RWPE1 (cell line): ENCODE measurements around the gene ARL3.
"Not testable (repeated sequence)": the region's sequence is repeated elsewhere in the genome, so short reads cannot be mapped to it uniquely, and the experiment has no call there.

Experiments used
- CTCF ChIA-PET: fragments of 350-600 bp; sonication (Branson Sonifier 250); formaldehyde crosslinking; extraction: SDS; loops from one replicate; lab custom pipeline; 2021; lab: Yijun Ruan, JAX
- POLR2A ChIA-PET: fragments of 400-600 bp; formaldehyde crosslinking; extraction: SDS; loops from one replicate; lab custom pipeline; 2020; ENCODE audit warnings: antibody characterized with exemption; ENCODE audit not compliant: low non-redundant PET; lab: Yijun Ruan, JAX
- DNase-seq: peaks from one replicate; pipeline ENCODE4 v3.0.0; 2012; ENCODE audit warnings: low spot score
- H3K27ac ChIP-seq: fragments of 450-650 bp; 2 replicates; pipeline ENCODE4 v1.5.1; 2017
- TF ChIP-seq, protein P1 (sequence below): fragments of 450-650 bp; conservative IDR thresholded peaks from 2 replicates; pipeline ENCODE4 v1.5.1; 2017; ENCODE audit warnings: low read depth, mild to moderate bottlenecking

Gene ARL3

DNA sequence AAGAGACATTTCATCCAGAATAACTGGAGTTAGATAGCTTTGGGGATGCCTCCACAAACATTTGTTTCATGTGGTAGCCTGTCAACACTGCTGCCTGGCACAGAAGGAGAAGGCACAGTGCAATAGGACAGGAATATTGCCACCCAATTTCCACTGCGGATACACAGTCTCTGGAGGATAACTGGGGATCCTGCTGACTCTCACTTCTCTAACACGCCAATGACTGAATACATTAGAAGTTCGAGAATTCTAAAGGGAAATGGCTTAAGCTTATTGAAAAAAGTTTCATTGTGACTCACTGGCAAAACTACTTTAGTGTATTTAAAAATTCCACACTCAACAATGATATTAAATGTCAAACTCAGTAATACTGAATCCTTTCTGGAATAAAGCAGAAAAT lies 12.9 kb downstream of the ARL3 start:
- no peak overlapping the region for H3K27ac ChIP-seq
- TF ChIP-seq, protein P1, sequence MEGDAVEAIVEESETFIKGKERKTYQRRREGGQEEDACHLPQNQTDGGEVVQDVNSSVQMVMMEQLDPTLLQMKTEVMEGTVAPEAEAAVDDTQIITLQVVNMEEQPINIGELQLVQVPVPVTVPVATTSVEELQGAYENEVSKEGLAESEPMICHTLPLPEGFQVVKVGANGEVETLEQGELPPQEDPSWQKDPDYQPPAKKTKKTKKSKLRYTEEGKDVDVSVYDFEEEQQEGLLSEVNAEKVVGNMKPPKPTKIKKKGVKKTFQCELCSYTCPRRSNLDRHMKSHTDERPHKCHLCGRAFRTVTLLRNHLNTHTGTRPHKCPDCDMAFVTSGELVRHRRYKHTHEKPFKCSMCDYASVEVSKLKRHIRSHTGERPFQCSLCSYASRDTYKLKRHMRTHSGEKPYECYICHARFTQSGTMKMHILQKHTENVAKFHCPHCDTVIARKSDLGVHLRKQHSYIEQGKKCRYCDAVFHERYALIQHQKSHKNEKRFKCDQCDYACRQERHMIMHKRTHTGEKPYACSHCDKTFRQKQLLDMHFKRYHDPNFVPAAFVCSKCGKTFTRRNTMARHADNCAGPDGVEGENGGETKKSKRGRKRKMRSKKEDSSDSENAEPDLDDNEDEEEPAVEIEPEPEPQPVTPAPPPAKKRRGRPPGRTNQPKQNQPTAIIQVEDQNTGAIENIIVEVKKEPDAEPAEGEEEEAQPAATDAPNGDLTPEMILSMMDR, result no peak
- ChIA-PET CTCF (no interaction called here), POLR2A (no interaction called here)
- DNase-seq, result no peak

DNA sequence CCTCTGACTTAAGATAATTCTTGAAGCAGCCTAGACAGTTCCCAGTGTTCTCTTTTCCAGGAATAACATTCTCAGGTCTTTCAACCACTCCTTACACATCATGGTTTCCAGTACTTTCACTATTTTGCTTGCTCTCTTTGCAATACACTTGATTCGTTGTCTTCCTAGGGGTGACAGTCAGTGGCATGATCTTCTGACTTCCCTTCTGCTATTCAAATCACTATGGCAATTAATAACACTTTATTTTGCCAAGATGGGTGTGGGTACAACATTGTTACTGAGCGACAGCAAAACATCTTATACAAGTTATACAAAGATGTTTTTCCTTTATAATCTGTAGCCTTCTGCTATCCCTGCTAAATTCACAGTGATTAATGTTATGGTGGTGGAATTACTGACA lies 15.3 kb downstream of the ARL3 start:
- no peak overlapping the region for H3K27ac ChIP-seq
- TF ChIP-seq, protein P1, result no peak
- CTCF ChIA-PET, result interaction anchor here (1.3 kb wide), 1 partner anchor 20 kb away, joined by 4 read pairs; no protein-coding TSS in a partner anchor
- DNase-seq, result no peak
- POLR2A ChIA-PET, result no interaction called here

DNA sequence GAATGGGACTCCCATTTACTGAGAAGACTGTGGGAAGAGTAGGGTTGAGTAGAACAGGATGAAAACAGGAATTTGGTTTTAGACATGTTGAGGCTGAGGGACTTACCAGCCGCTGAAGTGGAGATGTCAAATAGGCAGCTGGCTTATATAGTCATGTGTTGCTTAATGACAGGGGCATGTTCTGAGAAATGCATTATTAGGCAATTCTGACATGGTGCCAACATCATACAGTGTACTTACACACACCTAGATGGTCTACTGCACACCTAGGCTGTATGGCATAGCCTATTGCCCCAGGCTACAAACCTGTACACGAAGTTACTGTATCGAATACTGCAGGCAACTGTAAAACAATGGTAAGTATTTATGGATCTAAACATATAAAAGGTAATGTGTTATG lies 17.5 kb downstream of the ARL3 start:
- DNase-seq, result no peak
- TF ChIP-seq, protein P1, result no peak
- CTCF ChIA-PET, result no interaction called here
- peak overlapping the region; percentile 63 for H3K27ac ChIP-seq
- POLR2A ChIA-PET, result interaction anchor here (0.6 kb wide), 1 partner anchor 497 kb away, joined by 4 read pairs; no protein-coding TSS in a partner anchor

DNA sequence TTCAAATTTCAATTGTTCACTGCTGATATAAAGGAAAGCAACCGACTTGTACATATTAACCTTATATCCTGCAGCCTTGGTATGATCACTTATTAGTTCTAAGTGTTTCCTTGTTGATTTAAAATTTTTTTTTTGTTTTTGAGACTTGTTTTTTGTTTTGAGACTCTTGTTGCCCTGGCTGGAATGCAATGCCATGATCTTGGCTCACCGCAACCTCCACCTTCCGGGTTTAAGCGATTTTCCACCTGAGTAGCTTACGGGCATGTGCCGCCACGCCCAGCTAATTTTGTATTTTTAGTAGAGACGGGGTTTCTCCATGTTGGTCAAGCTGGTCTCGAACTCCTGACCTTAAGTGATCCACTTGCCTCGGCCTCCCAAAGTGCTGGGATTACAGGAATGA lies 18.8 kb downstream of the ARL3 start:
- POLR2A ChIA-PET, CTCF ChIA-PET, DNase-seq: not testable (repeated sequence)
- H3K27ac ChIP-seq, result peak overlapping the region; percentile 63; the same call in 1 of the 2 replicates

DNA sequence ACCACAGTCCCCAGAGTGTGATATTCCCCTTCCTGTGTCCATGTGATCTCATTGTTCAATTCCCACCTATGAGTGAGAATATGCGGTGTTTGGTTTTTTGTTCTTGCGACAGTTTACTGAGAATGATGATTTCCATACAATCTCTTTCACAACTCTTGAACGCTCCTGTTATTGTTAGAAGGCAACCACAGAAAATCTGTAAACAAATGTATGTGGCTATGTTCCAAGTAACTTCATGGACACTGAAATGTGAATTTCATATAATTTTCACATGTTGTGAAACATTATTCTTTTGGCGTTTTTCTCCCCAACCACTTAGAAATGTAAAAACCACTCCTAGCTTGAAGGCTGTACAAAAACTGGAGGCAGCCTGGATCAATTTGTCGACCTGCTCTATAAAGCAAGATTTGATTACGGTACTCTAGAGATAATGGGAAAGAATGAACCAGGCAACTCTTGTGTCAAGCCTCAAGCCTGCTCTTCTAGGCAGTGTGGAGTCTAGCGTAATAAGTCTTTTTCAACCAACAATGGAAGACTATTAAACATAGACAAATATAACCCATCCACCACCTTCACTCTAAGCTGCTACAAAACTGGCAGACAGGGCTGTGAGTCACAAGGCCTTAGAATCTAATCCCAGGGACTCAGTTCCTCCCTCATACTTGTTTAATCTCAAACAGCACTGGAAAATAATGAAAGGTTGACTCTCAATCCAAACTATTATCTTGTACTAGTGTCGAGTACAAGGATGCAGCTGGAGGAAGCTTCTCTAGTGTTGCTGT lies 22.7 kb downstream of the ARL3 start:
- POLR2A ChIA-PET, result no interaction called here
- no peak for DNase-seq
- H3K27ac ChIP-seq, result no peak overlapping the region
- TF ChIP-seq, protein P1, result no peak
- CTCF ChIA-PET, result interaction anchor here (1.5 kb wide), 1 partner anchor 13 kb away, joined by 5 read pairs; no protein-coding TSS in a partner anchor

DNA sequence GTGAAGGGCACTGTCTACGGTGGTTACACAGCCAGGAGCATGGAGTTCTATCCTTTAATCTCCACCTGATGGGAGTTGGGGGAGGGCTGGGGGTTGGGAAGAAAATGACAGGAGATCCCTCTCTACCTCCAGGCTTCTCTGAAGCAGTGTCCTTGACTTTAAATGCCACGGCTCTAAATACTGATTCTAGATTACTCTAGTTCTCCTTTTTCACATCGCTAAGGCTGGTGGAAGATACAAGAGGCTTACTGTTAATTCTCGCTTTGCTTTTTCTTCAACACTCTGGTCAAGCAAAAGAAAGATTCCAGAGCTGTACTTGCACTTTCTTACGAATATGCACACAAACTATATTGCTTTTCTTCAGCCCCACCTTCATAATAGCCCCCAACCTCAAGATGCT lies 30.5 kb downstream of the ARL3 start:
- 0 out of 2 replicates have a peak overlapping the region, but pooled peaks have one; percentile 24 for H3K27ac ChIP-seq
- DNase-seq, result no peak
- TF ChIP-seq, protein P1, result no peak
- ChIA-PET POLR2A (no interaction called here), CTCF (no interaction called here)

DNA sequence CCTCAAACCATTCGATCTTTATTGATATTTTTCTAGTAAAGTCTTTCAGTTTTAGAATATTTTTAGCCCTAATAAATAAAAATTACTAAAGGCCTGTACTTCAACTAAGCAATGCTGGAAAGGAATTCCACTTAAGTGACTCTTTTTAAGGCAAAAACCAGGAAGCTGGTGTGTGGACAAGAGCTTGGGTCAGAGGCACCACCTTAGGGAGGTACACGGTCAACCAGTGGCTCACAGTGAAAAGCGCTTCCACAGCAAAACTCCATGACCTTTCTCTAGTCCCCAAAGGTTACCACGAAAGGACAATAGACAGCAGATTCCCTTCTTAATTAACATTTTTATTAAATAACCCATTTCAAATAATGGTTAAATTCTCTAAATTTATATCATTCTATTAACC lies 31.2 kb downstream of the ARL3 start:
- POLR2A ChIA-PET, result no interaction called here
- CTCF ChIA-PET, result no interaction called here
- TF ChIP-seq, protein P1, result no peak
- DNase-seq, result no peak
- H3K27ac ChIP-seq, result no peak overlapping the region
